AG08396 (cell line): ENCODE results near the gene SEMA3E.
A peak's percentile ranks its signal among the peaks of the same experiment; 100 is the strongest.
"Not testable (repeated sequence)": the region's sequence is repeated elsewhere in the genome, so short reads cannot be mapped to it uniquely, and the experiment has no call there.

Source experiments
- DNase-seq: peaks from one replicate; pipeline ENCODE4 v3.0.0; 2012; ENCODE audit warnings: low spot score, mixed read lengths

The SEMA3E gene

GRCh38 chr7:83452256-83452655 lies 196.7 kb downstream of the SEMA3E start:
- no peak for DNase-seq

DNA sequence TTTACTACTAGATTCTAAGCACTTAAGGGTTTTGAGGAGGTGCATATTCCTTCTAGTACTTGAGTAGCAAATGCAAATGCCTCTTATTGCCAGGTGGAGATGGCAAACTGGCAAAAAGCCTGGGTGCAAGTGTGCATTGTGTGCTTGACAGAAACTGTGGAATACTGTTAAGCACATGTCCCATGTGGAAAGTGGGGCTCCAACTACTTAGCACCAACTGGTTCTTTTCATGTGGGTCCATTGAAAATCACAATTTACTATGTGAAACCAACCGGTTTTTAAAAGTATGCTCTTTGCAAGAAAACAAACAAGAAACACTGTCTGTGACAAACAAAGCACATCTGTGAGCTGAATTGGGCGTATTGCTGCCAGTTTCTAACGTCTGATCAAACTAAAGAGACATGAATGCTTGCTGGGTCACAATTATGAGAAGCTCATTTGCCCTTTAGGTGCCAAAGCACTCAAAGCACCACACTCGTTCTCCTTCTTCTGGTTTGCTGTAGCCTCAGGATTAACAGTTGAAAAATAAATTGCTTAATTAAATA lies 197.4 kb downstream of the SEMA3E start:
- no peak for DNase-seq

GRCh38 chr7:83449781-83450180 lies 199.2 kb downstream of the SEMA3E start:
- DNase-seq, result no peak

GRCh38 chr7:83447681-83448080 lies 201.3 kb downstream of the SEMA3E start:
- DNase-seq, result no peak

- no peak for DNase-seq
Observed at GRCh38 chr7:83446102-83446669, 202.8 kb downstream of the SEMA3E start.

DNA sequence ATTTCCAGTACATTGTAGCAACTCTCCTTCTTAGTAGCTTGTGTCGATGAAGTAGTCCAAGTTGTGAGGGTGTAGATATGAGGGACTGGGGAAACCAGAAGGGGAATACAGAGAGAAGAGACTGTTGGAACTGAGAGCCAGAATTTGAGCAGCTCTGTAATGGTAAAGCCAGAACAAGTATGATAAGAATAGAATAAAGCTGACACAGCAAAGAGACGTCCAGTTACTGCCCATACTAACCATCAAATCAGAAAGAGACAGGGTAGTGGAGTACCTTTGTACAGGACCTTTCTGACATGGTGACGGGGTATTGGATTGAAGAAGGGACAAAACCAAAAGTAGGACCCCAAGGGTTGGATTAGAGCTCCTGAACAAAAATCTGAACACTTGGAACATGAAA lies 206.0 kb downstream of the SEMA3E start:
- DNase-seq, result no peak

DNA sequence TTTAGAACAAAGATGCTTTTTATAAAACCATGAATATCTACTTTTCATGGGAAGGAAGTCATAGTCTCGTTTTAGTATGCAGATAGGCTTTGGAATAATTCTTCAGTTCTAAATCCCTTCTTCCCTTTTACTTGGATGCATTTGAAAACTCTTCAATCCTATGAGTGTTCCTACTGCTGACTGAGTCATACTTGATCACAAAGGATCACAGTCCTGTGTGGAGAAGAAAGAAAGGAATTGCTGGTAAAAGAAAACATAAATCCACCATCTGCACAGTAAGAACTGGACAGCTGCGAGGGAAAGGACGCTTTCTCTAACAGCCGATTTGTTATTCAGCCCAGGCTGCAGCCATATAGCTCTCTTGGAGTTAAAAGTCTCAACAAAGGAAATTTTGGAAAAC lies 209.9 kb downstream of the SEMA3E start:
- DNase-seq, result no peak

- DNase-seq, result not testable (repeated sequence)
Observed at GRCh38 chr7:83430289-83430688, 218.7 kb downstream of the SEMA3E start.

DNA sequence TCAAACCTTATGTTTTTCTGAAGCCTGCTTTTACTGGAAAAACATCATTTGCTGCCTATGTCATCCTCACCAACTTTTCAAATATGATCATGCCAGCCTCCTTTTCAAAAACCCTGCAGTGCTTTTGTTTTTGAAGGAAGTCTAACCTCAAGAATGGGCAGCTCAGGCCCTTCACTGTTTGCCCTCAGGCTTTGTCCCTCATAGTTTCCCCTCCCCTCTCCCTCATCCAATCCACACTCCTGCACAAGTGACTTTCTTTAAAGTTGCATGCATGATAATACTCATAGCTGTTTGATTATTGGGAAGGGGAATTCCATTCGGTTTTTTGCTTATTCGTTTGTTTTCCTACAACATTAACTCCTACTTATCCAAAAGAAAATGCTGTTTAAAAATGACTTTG lies 219.4 kb downstream of the SEMA3E start:
- no peak for DNase-seq

DNA sequence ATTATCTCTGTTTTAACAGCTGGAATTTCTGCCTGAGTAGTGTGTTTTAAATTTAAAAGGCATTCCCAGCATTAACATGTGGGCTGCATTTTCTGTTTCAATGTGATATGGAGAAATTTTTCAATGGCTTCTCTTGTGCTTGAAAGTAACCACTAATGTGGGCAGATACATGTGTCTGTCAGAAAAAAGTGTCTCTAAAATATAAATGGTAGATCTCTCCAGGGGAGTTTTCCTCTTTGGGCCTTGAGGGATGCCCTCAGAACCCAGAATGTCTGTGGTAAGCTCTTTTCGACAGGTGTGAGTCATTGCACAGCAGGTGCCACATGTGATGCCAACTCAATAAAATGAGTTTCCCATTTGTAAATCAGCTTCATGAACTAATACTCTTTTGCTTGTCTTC lies 221.1 kb downstream of the SEMA3E start:
- DNase-seq, result no peak

DNA sequence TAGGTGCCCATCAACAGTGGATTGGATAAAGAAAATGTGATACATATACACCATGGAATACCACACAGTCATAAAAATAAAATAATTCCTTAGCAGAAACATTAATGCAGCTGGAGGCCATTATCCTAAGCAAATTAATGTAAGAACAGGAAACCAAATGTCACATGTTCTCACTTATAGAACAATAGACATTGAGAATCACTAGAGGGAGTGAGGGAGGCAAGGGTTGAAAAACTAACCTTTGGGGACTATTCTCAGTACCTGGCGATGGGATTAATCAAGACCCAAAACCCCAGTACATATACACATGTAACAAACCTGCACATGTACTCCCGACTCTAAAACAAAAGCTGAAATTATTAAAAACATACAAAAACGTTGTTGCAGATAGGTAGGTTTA lies 222.6 kb downstream of the SEMA3E start:
- DNase-seq, result no peak

DNA sequence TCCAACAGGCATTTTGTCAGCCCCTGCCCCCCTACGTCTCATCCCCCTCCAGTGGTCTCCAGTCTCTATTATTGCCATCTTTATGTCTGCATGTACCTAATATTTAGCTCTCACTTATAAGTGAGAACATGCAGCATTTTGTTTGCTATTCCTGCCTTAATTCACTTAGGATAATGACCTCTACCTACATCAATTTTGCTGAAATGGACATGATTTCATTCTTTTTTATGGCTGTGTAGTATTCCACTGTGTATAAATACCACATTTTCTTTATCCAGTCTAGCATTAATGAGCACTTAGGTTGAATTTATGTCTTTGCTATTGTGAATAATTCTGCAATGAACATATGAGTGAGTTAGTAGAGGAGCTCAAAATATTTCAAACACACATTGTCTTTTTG lies 229.9 kb downstream of the SEMA3E start:
- DNase-seq, result no peak

DNA sequence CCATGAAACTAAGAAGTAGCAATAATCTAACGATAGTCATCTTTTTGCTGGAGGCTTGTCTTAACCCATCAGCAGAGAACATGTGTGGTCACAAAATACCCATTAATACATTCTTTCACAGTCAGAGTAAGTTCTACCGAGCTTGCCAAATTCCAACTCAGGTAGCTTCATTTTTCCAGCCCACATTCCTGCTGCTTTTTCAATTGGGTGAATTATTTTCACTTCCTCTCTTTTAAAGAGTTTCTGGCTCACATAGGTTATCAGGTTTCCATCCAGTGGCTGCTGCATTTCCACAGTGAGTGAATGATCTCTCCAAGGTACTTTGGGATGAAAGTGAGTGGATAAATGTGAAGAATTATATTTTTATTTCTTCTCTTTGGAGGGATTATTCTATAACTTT lies 233.1 kb downstream of the SEMA3E start:
- DNase-seq, result no peak

DNA sequence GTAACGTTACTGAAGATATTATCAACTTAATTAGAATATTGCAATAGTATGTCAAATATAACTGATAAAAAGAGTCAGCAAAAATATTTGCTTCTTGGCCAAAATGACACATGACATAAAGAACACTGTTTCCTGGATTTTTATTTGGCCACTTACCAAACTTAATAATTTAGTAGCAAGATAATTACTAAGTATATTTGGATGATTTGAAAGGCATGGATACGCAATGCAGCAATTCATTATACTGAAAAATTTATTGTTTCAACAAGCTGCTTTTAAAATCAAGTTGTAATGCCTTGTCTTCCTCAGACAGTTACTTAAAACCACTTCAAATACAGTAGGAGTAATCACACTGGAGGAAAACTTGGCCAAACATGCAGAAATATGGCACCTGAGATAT lies 234.0 kb downstream of the SEMA3E start:
- DNase-seq, result no peak

DNA sequence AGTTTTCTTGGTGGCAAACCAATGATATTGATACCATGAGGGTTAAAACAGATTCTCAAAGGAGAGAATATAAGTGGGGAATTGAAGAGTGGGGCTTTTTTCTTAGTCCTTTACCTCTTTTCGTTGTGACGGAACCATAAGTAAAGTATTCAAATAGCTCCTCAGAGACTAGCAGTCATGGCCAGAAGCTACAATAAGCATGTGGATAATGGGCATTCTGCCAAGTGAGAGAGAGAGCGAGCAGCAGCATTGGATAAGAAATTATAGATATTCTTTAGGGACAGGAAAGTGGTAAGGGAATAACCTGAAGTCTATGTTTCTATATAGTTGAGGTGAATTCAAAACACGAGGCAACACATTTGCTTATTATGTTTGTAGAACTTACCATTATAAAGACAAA lies 235.1 kb downstream of the SEMA3E start:
- no peak for DNase-seq

- no peak for DNase-seq
Observed at GRCh38 chr7:83413424-83413823, 235.5 kb downstream of the SEMA3E start.

- peak; percentile 21 for DNase-seq
Observed at GRCh38 chr7:83410989-83411591, 237.8 kb downstream of the SEMA3E start.

DNA sequence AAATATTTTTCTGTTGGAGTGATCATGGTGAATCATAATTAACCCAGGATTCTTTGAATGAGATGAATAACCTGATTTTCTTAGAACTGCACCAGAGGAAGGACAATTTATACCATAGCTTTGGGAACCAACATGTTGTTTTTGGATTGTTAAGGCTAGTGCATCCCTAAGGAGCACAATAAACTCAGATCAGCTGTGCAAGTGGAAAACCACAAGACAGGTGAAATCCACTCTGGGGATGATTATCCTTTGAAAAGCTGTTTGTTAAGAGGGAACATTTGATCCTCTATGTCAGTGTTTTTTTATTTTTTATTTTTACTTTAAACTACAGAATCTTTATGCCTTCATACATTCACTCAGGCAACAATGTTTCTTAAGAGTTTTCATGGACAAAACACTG lies 254.2 kb downstream of the SEMA3E start:
- no peak for DNase-seq

DNA sequence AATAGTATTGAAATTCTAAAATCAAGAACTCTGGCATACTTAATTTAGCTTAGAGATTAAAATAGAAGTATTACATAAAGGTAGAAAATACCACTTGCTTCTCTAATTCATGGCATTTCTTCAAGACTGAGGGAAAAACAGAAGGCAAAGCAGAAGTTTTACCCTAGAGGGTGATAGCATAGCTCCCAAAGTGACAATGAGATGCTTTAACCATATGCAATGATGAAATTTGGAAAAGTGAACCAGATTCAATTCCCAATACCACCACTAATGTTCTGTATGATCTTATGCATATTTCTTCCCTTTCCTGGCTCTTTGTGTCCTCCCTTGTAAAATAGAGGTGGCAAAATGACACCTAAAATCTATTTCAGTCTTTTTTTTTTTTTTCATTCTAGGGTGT lies 260.5 kb downstream of the SEMA3E start:
- DNase-seq, result no peak

DNA sequence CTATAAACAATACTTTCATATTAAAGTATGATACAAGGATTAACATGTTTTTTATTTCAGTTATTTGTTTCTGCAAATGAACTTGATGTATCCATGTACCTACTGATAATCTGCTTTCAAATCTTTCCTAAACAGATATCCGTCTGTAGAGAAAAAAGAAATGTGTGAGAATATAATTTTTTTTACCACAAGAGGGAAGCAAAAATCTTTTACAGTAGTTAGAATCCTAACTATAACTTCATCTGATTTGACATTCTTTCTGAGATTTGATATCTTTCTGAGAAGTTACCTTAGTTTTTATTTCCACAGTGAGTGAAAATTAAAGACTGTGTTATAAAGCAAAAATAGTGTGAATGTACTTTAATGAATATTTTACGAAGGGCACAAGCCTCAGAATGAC lies 282.3 kb downstream of the SEMA3E start:
- DNase-seq, result no peak

DNA sequence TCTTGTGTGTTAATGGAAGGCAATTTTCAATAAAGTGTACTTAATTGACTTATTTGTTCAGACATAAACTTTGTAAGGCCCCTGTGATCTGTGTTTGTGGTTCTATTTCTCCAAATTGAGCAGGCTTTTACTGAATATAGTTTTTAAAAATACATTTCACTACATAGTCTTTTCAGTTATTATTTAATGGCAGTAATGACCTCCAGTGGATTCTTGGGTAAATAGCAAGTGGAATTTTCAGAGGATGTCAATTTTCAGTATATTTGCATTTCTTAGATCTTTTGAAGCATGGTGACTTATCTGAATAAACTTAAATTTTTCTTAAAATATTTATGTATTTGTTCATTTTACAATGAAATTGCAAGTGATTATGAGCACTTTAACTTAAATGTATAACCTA lies 283.2 kb downstream of the SEMA3E start:
- DNase-seq, result no peak

DNA sequence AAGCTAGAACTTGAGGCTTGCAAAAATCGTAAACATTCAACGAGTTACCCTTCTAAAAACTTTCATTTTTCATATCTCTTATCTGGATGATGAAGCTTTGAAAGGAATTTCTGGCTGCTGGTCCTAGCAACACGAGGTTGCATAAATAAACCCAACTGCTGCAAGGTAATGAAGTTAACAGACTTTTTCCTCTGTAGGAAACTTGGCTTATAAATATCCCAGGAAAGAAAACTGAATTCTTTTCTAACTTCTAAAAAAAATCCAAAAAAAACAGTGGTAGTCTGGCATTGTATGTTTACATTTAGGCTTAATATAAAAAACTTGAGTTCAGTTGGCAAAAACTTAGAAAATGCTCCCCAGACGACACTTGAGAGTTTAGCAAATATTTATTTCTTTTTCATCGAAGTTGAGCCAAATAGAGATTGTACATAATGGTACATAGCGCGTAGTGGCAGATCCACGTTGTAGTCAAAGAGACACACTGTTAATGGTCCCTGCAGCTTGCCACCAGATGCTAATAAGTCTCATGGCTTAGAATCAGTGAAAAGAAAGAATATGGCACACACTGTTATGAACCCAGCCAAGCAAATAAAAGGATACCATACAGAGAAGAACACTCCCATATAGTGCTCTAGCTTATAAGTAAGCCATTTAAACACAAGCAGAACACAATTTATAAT lies 285.9 kb downstream of the SEMA3E start:
- no peak for DNase-seq

DNA sequence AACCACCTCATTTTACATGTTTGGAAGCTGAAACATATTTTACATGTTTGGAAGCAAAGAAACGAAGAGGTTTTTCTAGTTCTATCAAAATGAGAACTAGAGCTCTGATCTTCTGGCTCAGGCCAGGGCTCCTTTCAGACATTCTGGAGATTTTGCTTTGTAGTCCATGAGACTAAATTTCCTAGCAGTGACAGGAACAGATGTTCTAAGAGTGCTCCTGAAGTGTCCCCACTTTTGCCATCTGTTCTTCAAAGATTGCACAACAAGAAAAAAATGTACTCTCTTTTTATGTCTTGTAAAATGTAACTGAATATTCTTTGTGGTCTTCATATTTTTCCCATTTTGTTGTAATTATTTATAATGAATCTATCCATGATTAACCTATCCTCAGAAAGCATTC lies 289.8 kb downstream of the SEMA3E start:
- no peak for DNase-seq

- no peak for DNase-seq
Observed at GRCh38 chr7:83355143-83355542, 293.8 kb downstream of the SEMA3E start.
